Stimulated activated naive CD8-positive, alpha-beta T cell treated with anti-CD3 and anti-CD28 coated beads, Interleukin-15, Interleukin-2, amounts not matched to agents 100 U/mL and 50 U/mL, for 24 hours (primary cell): ENCODE data around the gene C19orf44.

Source experiments
- ATAC-seq: fragments of 150-1000 bp; cut with Tn5 transposase; one replicate; pipeline ENCODE4 v1.10.0; 2021
- DNase-seq: peaks from one replicate; pipeline ENCODE4 v3.0.0; 2021

C19orf44 gene

GRCh38 chr19:16518061-16518460 is 21.9 kb downstream of the C19orf44 start:
- ATAC-seq: no peak
- DNase-seq: no peak

- DNase-seq (no peak), ATAC-seq (no peak)
Measured at GRCh38 chr19:16518483-16519229, 22.5 kb downstream of the C19orf44 start.

GRCh38 chr19:16519230-16519687 is 23.1 kb downstream of the C19orf44 start:
- no peak for ATAC-seq
- DNase-seq: no peak

- DNase-seq (no peak), ATAC-seq (no peak)
Measured at GRCh38 chr19:16520074-16520973, 24.1 kb downstream of the C19orf44 start.

GRCh38 chr19:16520986-16521624 is 24.9 kb downstream of the C19orf44 start:
- ATAC-seq (no peak), DNase-seq (no peak)

- ATAC-seq: no peak
- no peak for DNase-seq
Measured at GRCh38 chr19:16521715-16522289, 25.6 kb downstream of the C19orf44 start.

GRCh38 chr19:16522559-16523377 is 26.6 kb downstream of the C19orf44 start:
- no peak for ATAC-seq

GRCh38 chr19:16524991-16525734 is 29.0 kb downstream of the C19orf44 start:
- ATAC-seq: no peak
- no peak for DNase-seq

More at GRCh38 chr19:16522559-16523377, 26.6 kb downstream of the C19orf44 start:
- no peak for DNase-seq

GRCh38 chr19:16525751-16526481 is 29.7 kb downstream of the C19orf44 start:
- no peak for DNase-seq
- ATAC-seq: no peak

- no peak for DNase-seq
Measured at GRCh38 chr19:16527334-16527935, 31.2 kb downstream of the C19orf44 start.

GRCh38 chr19:16527971-16528521 is 31.9 kb downstream of the C19orf44 start:
- DNase-seq (peak; percentile 41), ATAC-seq (peak; percentile 53)

More at GRCh38 chr19:16527334-16527935, 31.2 kb downstream of the C19orf44 start:
- ATAC-seq: no peak

- ATAC-seq (no peak), DNase-seq (no peak)
Measured at GRCh38 chr19:16529466-16530144, 33.4 kb downstream of the C19orf44 start.

- no peak for ATAC-seq
- DNase-seq: no peak
Measured at GRCh38 chr19:16530540-16531379, 34.6 kb downstream of the C19orf44 start.

- no peak for ATAC-seq
Measured at GRCh38 chr19:16531380-16531669, 35.1 kb downstream of the C19orf44 start.

GRCh38 chr19:16532440-16533234 is 36.4 kb downstream of the C19orf44 start:
- ATAC-seq (no peak), DNase-seq (no peak)

More at GRCh38 chr19:16531380-16531669, 35.1 kb downstream of the C19orf44 start:
- DNase-seq: no peak

GRCh38 chr19:16535381-16535780 is 39.2 kb downstream of the C19orf44 start:
- DNase-seq (no peak), ATAC-seq (no peak)

- DNase-seq (no peak), ATAC-seq (no peak)
Measured at GRCh38 chr19:16536130-16536529, 39.9 kb downstream of the C19orf44 start.
